GM13976 (cell line): ENCODE data around the gene CRYBA4.

Source experiments
- DNase-seq: peaks from one replicate; pipeline ENCODE4 v3.0.0; 2012; ENCODE audit warnings: low spot score
- CTCF ChIP-seq: IDR thresholded peaks from 2 replicates; pipeline ENCODE4 v1.5.1; 2012; ENCODE audit warnings: borderline replicate concordance, mild to moderate bottlenecking; ENCODE audit not compliant: insufficient read depth; ENCODE audit errors: extremely low read depth, missing control alignments, control extremely low read depth
- in situ Hi-C: fragments of 300-500 bp; cut with MboI; formaldehyde crosslinking; loops from one replicate; pipeline ENCODE4 v1.12.0; 2022; ENCODE audit warnings: low sequenced_read_pairs, mixed read lengths, inconsistent platforms; ENCODE audit not compliant: unreplicated experiment

CRYBA4 gene

DNA sequence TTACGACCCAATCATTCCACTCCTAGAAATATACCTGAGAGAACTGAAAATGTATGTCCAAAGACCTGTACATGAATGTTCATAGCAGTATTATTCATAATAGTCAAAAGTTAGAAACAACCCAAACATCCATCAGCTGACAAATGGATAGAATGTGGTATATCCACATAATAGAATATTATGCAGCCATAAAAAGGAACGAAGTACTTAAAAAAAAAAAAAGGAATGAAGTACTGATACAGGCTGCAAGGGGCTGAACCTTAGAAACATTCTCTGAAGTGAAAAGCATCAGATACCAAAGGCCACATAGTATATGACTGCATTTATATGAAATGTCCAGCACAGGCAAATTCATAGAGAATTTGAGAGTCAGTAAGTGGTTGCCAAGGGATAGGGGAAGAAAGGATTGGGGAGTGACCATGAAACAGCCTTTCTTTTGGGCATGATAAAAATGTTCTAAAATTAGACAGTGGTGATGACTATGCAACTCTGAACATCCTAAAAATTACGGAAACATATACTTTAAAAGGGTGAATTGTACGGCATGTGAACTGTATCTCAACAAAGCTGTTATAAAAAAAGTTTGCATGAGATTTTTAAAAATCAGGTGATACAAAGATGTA is 33.7 kb upstream of the CRYBA4 start:
- TF ChIP-seq CTCF: no peak
- DNase-seq: no peak
- in situ Hi-C loops: no loop called here

DNA sequence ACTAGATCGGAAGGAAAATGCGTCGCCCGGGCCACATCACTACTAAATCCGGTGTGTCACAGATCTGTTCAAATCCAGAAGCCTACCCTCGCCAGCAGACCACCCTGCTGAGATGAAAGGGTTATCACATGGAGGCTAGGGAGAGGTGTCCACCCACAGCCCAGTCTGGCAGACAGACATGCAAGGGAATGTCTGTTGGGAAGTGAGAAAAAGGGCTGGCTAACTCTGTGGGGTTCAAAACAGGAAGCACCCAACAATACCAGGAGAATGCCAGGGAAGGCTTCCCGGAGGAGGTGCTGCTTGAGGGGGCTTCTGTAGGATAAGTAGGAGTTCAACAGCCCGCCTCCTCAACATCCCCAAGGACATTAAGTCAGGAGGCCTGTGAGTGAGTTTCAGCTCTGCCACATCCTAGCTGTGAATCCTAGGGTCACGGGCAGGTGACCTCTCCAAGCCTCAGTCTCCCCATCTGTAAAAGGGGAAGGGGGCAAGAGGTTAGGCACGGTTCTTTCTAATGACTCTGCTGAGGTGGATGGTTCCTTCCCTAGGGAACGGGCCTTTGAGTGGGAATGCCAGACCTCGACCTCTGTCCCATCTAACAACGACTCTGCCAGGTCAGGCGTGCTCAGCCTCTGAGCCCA is 32.9 kb upstream of the CRYBA4 start:
- TF ChIP-seq CTCF: no peak
- no peak for DNase-seq
- in situ Hi-C loops: no loop called here

- in situ Hi-C loops: no loop called here
- no peak for TF ChIP-seq CTCF
- DNase-seq: peak; percentile 45
These were observed 32.4 kb upstream of the CRYBA4 start for GRCh38 chr22:26589367-26589844.

- no peak for TF ChIP-seq CTCF
- peak; percentile 92 for DNase-seq
- in situ Hi-C loops: no loop called here
These were observed 31.7 kb upstream of the CRYBA4 start, which contains the start of gene TPST2 for GRCh38 chr22:26589845-26590736. Gene TPST2, minus strand, starts transcription at chr22:26590132. Its CDS starts 48,502 bp downstream, at chr22:26541630.

- in situ Hi-C loops: no loop called here
- no peak for TF ChIP-seq CTCF
- peak; percentile 60 for DNase-seq
These were observed 29.3 kb upstream of the CRYBA4 start for GRCh38 chr22:26592421-26592891.

- in situ Hi-C loops: no loop called here
- no peak for TF ChIP-seq CTCF
- no peak for DNase-seq
These were observed 28.0 kb upstream of the CRYBA4 start for GRCh38 chr22:26593763-26594162.
